ENCODE measurements around the gene RSL1D1.
"Not testable (repeated sequence)": the region's sequence is repeated elsewhere in the genome, so short reads cannot be mapped to it uniquely, and the experiment has no call there.

RSL1D1 gene

DNA sequence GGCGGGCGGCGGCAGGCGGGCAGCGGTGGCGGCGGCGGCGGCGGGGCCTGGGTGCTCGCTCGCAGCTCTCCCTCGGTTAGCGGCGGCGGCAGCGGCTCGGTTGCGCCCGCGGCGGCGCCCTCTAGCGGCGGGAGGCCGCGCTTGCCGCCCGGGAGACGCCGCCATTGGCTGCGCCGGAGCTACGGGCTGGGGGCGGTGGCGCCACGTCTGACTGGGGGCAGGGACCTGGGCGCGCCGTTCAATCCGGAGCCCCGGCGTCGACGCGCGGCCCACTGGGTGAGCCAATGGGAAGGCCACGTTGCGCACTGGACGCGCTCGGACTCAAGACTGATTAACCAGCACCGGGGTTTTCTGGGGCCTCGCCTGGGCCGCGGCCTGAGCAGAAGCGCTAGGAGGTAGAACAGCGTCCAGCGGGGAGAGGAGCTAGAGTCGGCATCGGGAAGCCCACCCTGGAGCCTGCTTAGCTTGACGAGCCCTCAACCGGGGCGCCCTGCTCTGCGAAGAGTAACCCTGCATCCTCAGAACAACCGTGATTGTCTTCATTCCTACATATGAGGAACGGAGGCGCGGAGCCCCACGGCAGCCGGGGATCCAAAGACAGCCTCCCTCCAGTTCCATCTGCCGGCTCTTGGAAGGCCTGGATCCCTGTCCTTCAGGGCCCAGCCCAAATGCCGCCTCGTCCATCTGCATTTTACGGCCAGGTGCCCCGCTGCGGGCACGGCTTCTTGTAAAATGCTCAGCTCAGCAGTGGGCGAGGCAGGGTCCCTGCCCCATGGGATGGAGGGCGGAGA, 54.0 kb downstream of the RSL1D1 start, which contains the start of gene ZC3H7A:
Gene ZC3H7A (minus strand): TSS at position 93 of the 791 bp plus-strand sequence. CDS start 14,904 bp downstream, outside the sequence.
- DNase-seq (ENCODE audit: low read depth in 2 of 2): peak; percentile 82 to 86

GRCh38 chr16:11796227-11797165, 54.8 kb downstream of the RSL1D1 start:
- DNase-seq (ENCODE audit: low read depth in 2 of 2): no peak

DNA sequence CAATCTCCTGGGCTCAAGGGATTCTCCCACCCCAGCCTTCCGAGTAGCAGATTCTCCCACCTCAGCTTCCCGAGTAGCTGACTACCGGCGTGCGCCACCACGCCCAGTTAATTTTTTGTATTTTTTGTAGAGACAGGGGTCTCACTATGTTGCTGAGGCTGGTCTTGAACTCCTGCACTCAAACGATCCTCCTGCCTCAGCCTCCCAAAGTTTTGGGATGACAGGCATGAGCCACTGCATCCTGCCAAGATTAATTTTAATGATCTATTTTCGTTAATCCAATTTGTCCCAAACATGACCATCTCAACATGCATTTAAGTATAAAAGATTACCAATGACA, 55.5 kb downstream of the RSL1D1 start:
- DNase-seq (ENCODE audit: low read depth in 2 of 2): no peak

GRCh38 chr16:11794996-11795886, 56.1 kb downstream of the RSL1D1 start:
- DNase-seq (ENCODE audit: low read depth in 2 of 2): no peak

DNA sequence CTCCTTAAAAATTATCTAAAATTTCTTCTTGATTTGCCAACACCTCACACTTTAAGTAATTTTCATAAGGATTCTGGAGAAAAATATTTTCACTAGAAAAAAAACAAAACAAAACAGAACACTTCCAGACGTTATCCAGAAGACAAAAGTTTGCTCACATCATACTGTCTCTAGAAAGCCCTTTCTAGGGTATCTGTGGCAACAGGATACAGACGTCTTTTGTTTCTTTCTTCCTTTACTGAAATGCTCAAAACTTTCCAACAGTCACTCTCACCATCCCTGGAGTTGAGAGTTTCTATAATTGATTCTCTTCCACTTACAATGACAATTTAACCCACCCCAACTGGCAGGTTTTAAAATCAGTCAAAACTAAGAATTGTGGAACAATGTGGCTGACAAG, 56.9 kb downstream of the RSL1D1 start:
- no peak for DNase-seq (ENCODE audit: low read depth in 2 of 2)

- DNase-seq (ENCODE audit: low read depth in 2 of 2): no peak
Observed at GRCh38 chr16:11793840-11794239, 57.5 kb downstream of the RSL1D1 start.

DNA sequence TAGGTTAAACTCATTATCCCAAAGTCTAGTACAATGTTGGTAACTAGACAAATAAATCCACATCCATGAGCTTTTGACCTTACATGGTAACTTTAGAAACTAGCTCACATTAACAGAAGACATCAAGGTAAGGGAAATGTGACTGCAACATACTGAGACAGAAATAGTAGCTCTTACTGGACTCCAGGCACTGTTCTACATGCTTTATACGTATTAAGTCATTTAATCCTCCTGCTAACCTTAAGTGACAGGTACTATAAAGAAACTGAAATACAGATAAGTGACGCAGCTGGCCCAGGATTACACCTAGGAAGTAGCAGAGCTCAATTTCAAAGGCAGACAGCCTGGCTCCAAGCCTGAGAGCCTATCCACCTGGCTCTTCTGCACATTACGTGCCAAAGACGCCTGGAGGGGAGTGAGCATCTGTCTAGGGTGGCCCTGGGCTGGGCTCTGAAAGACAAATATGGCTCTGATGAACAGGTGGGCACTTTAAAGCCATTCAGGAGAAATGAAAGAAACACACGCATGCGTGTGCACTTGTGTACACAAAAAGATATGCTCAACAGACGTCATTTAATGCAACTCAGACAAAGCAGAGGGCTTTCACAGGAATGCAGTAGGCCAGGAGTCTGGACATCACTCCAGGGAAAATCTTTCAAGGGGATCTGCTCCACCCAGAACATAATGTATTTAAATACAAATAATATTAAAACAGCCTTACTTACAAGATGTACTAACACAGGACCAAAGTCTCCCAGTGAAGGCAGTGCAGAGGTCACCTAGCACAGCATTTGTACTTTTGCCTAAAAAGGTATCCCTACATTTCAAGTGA, 58.7 kb downstream of the RSL1D1 start:
- DNase-seq (ENCODE audit: low read depth in 2 of 2): no peak

DNA sequence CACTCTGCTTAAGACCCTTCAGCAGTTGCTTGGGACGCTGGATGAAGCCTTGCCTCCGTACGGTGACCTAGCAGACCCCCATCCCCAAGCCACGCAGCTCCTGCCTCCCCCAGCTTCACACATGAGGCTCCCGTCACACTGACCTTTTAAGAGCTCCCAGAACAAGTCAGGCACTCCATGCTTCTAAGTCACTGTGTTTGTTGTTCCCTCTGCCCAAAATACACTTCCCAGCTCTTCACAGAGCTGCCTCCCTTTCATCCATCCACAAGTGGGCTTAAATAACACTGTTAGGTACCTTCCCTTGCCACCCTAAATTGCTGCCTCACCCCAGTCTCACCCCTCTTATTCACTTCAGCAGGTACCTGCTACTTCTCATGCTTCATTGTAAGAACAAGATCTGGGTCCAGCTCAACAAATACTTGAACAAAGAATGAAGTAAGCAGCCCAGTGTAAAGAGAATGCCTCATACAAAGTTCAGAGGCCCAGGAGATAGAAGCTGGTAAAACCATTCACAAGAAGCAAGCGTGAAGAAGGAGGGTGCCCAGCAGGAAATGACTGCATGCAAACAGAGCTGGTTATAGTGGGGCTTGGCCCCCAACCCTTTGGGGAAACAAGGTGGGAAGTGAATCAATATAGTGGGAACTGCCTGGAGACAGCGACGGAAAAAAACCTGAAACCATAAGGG, 60.1 kb downstream of the RSL1D1 start:
- DNase-seq (ENCODE audit: low read depth in 2 of 2): no peak

- no peak for DNase-seq (ENCODE audit: low read depth in 2 of 2)
Observed at GRCh38 chr16:11788914-11789313, 62.4 kb downstream of the RSL1D1 start.

DNA sequence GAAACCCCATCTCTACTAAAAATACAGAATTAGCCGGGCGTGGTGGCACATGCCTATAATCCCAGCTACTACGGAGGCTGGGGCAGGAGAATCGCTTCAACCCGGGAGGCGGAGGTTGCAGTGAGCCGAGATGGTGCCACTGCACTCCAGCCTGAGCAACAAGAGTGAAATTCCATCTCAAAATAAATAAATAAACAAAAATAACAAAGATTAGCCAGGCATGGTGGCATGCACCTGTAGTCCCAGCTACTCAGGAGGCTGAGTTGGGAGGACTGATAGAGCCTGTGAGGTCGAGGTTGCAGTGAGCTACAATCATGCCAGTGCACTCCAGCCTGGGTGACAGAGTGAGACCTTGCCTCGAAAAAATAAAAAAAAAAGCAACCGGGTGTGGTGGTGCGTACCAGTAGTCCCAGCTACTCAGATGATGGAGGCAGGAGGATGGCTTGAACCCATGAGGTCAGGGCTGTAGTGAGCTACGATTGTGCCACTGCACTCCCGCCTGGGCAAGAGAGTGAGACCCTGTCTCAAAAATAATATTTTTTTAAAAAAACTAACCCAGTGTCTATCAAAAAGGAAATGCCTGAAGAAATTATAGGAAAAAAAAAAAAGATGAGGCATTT, 66.3 kb downstream of the RSL1D1 start:
- DNase-seq (ENCODE audit: low read depth in 2 of 2): not testable (repeated sequence)

DNA sequence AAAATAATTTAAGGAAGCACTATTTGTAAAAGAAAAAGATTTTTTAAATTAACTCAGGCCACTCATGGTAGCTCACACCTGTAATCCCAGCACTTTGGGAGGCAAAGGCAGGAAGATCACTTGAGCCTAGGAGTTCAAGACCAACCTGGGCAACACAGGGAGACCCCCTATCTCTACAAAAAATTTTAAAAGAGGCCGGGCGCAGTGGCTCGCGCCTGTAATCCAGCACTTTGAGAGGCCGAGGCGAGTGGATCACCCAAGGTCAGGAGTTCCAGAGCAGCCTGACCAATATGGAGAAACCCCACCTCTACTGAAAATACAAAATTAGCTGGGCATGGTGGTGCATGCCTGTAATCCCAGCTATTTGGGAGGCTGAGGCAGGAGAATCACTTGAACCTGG, 67.0 kb downstream of the RSL1D1 start:
- DNase-seq (ENCODE audit: low read depth in 2 of 2): not testable (repeated sequence)

DNA sequence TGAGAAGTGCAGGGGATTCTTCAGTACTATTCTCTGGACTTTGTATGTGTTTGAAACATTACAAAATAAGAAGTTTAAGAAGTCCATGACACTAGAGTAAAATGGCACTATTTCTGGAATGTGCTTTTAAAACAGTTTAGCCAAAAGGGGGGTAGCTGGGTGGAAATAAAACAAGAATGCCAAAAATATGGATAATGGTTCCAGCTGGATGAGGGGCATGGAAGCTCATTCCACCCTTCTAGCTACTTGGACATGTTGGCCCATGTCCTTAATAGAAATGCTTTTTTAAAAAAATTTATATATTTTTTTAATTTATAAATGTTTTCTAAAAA, 67.3 kb downstream of the RSL1D1 start:
- DNase-seq (ENCODE audit: low read depth in 2 of 2): no peak
